HEK293 (cell line): ENCODE data around the gene AGRN.

Experiments
- CTCF ChIA-PET: fragments of 350-600 bp; formaldehyde crosslinking; extraction: SDS; loops from one replicate; lab custom pipeline; 2021; ENCODE audit warnings: antibody characterized with exemption; lab: Yijun Ruan, JAX
- POLR2A ChIA-PET: fragments of 300-600 bp; formaldehyde crosslinking; extraction: SDS; loops from one replicate; lab custom pipeline; 2020; ENCODE audit warnings: antibody characterized with exemption, inconsistent platforms; lab: Yijun Ruan, JAX
- H3K27ac ChIP-seq: fragments of 200-500 bp; sonication (Bioruptor generic); 2 replicates; pipeline ENCODE4 v1.5.1; 2014; ENCODE audit warnings: low read depth, low read length, control low read depth, inconsistent platforms; ENCODE audit errors: extremely low read depth
- H3K36me3 ChIP-seq, 2 experiments: fragments of 200-500 bp in 1 of 2; sonication (Bioruptor generic) in 1 of 2; 1 replicate in 1 of 2; 2 replicates in 1 of 2; pipeline ENCODE4 v1.5.1; 2014 to 2017; ENCODE audit warnings: inconsistent platforms in 2 of 2, low read length in 2 of 2; ENCODE audit not compliant: control insufficient read depth in 2 of 2, insufficient read depth in 1 of 2
- H3K4me1 ChIP-seq: fragments of 200-500 bp; sonication (Bioruptor generic); 2 replicates; pipeline ENCODE4 v1.5.1; 2014; ENCODE audit warnings: mild to moderate bottlenecking, low read length, inconsistent platforms; ENCODE audit not compliant: control insufficient read depth, insufficient read depth
- H3K4me3 ChIP-seq: 2 replicates; pipeline ENCODE4 v1.5.1; 2011; ENCODE audit warnings: low read depth, mild to moderate bottlenecking, control low read depth, low read length, moderate library complexity
- H3K9me3 ChIP-seq: fragments of 200-500 bp; sonication (Bioruptor generic); 2 replicates; pipeline ENCODE4 v1.5.1; 2014; ENCODE audit warnings: low read depth, low read length, inconsistent platforms; ENCODE audit not compliant: control insufficient read depth, insufficient read depth
- EGR2 ChIP-seq: fragments of 450-650 bp; formaldehyde crosslinking; IDR thresholded peaks from 2 replicates; pipeline ENCODE4 v1.5.1; 2016; ENCODE audit warnings: low read depth, missing biosample characterization, missing genetic modification characterization
- GFI1B ChIP-seq: fragments of 450-650 bp; formaldehyde crosslinking; IDR thresholded peaks from 2 replicates; pipeline ENCODE4 v1.5.1; 2016; ENCODE audit warnings: missing biosample characterization, missing genetic modification characterization
- GLIS1 ChIP-seq: fragments of 450-650 bp; formaldehyde crosslinking; IDR thresholded peaks from 2 replicates; pipeline ENCODE4 v1.5.1; 2016; ENCODE audit warnings: missing biosample characterization, missing genetic modification characterization
- ZNF157 ChIP-seq: fragments of 450-650 bp; formaldehyde crosslinking; IDR thresholded peaks from 2 replicates; pipeline ENCODE4 v1.5.1; 2016; ENCODE audit warnings: missing biosample characterization, missing genetic modification characterization
- ZNF169 ChIP-seq: fragments of 450-650 bp; formaldehyde crosslinking; IDR thresholded peaks from 2 replicates; pipeline ENCODE4 v1.5.1; 2016; ENCODE audit warnings: missing biosample characterization, missing genetic modification characterization
- TF ChIP-seq, protein P1 (sequence below): fragments of 450-650 bp; formaldehyde crosslinking; IDR thresholded peaks from 2 replicates; pipeline ENCODE4 v1.5.1; 2017; ENCODE audit warnings: missing biosample characterization, missing genetic modification characterization
- TF ChIP-seq, protein P2 (sequence below): fragments of 450-650 bp; formaldehyde crosslinking; IDR thresholded peaks from 2 replicates; pipeline ENCODE4 v1.5.1; 2016; ENCODE audit warnings: missing biosample characterization, missing genetic modification characterization
- TF ChIP-seq, protein P3 (sequence below): fragments of 450-650 bp; formaldehyde crosslinking; IDR thresholded peaks from 2 replicates; pipeline ENCODE4 v1.5.1; 2017; ENCODE audit warnings: missing biosample characterization, missing genetic modification characterization
- TF ChIP-seq, protein P4 (sequence below): fragments of 450-650 bp; formaldehyde crosslinking; conservative IDR thresholded peaks from 2 replicates; pipeline ENCODE4 v1.5.1; 2016; ENCODE audit warnings: low read depth, missing biosample characterization, missing genetic modification characterization

AGRN gene

DNA sequence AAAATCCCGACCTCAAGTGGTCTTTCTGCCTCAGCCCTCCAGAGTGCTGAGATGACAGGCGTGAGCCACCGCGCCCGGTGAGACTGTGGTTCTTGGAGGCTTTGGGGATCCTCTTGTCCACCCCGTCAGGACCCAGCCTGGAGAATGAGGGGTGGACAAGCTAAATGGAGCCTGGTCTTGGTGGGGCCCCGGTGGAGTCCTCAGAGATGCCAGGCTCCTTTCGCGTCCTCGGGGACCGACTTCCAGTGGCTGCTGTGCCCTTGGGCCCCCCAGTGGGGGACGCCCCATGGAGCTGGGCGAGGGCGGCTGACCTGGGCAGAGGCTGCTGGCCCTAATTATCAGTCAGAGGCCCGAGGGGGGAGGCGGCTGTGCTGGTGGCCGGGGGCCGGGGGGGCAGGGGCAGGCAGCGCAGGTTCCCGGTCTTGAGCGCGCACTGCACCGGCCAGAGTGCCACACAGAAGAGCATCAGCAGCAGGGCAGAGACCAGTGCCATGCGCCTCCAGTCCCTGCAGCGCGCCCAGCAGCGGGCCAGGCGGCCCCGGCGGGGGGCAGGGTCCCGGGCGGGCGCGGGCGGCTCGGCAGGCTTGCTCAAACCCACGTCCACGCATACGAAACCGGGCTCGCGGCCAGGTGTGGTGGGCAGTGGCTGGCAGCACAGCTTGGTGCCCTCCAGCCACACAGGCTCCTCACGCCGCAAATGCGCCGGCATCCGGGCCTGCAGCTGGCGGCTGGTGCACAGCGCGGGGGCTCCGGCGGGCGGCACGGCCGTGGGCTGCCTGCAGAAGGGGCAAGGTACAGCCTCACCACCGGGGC is 51.8 kb downstream of the AGRN start:
- TF ChIP-seq GFI1B (tag by site-specific recombination), result no peak
- TF ChIP-seq, protein P1, sequence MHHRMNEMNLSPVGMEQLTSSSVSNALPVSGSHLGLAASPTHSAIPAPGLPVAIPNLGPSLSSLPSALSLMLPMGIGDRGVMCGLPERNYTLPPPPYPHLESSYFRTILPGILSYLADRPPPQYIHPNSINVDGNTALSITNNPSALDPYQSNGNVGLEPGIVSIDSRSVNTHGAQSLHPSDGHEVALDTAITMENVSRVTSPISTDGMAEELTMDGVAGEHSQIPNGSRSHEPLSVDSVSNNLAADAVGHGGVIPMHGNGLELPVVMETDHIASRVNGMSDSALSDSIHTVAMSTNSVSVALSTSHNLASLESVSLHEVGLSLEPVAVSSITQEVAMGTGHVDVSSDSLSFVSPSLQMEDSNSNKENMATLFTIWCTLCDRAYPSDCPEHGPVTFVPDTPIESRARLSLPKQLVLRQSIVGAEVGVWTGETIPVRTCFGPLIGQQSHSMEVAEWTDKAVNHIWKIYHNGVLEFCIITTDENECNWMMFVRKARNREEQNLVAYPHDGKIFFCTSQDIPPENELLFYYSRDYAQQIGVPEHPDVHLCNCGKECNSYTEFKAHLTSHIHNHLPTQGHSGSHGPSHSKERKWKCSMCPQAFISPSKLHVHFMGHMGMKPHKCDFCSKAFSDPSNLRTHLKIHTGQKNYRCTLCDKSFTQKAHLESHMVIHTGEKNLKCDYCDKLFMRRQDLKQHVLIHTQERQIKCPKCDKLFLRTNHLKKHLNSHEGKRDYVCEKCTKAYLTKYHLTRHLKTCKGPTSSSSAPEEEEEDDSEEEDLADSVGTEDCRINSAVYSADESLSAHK, result no peak
- no peaks in the 10 kb centered on the region for H3K9me3 ChIP-seq
- no peak overlapping the region for H3K4me3 ChIP-seq
- no peaks in the 10 kb centered on the region for H3K4me1 ChIP-seq
- H3K36me3 ChIP-seq, result no peaks in the 10 kb centered on the region
- ChIA-PET POLR2A (interaction anchor here (0.7 kb wide), 1 partner anchor 251 kb away, joined by 4 read pairs; no protein-coding TSS in a partner anchor), CTCF (interaction anchor here (0.5 to 1.9 kb wide), 3 partner anchors 12 to 70 kb away, joined by 3 to 7 read pairs (median 3); no protein-coding TSS in a partner anchor)
- no peak overlapping the region for H3K27ac ChIP-seq

DNA sequence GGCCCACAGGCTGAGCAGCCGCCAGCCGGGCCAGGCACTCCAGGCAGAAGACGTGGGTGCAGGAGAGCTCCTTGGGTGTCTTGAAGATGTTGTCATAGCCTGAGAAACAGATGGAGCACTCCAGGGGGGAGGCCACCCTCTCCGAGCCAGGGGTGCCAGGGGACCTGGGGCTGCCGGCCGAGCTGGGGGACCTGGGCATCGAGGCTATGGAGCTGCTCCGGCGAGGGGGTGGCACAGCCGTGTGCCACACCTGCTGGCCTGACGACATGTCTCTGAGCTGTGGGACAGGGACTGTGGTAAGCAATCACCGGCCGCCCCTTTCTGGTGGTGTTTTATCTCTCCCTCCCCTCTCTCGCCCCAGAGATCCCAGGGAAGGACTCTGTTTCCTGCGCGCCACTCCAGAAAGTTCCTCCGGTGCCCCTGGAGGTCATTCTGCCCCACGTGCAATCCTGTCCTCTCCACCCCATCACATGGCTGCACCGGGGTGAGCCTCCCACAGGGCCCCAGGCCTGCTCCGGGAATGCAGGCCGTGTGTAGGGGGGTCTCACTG is 52.5 kb downstream of the AGRN start:
- Histone ChIP-seq H3K9me3 (no peaks in the 10 kb centered on the region), H3K27ac (no peak overlapping the region), H3K4me1 (no peaks in the 10 kb centered on the region), H3K4me3 (no peak overlapping the region), H3K36me3 (no peaks in the 10 kb centered on the region)
- CTCF ChIA-PET, result interaction anchor here (0.7 to 1.9 kb wide), 2 partner anchors 11 to 13 kb away, joined by 3 to 7 read pairs; no protein-coding TSS in a partner anchor
- POLR2A ChIA-PET, result interaction anchor here (0.6 kb wide), 1 partner anchor 85 kb away, joined by 3 read pairs; no protein-coding TSS in a partner anchor
- TF ChIP-seq ZNF157 (tag by site-specific recombination), result no peak
- 0 out of 2 replicates have a peak, but pooled peaks have one; percentile 8 for TF ChIP-seq EGR2 (tag by site-specific recombination)
- TF ChIP-seq GLIS1, result peak; percentile 28; the same call in 1 of the 2 replicates
- TF ChIP-seq, protein P2, sequence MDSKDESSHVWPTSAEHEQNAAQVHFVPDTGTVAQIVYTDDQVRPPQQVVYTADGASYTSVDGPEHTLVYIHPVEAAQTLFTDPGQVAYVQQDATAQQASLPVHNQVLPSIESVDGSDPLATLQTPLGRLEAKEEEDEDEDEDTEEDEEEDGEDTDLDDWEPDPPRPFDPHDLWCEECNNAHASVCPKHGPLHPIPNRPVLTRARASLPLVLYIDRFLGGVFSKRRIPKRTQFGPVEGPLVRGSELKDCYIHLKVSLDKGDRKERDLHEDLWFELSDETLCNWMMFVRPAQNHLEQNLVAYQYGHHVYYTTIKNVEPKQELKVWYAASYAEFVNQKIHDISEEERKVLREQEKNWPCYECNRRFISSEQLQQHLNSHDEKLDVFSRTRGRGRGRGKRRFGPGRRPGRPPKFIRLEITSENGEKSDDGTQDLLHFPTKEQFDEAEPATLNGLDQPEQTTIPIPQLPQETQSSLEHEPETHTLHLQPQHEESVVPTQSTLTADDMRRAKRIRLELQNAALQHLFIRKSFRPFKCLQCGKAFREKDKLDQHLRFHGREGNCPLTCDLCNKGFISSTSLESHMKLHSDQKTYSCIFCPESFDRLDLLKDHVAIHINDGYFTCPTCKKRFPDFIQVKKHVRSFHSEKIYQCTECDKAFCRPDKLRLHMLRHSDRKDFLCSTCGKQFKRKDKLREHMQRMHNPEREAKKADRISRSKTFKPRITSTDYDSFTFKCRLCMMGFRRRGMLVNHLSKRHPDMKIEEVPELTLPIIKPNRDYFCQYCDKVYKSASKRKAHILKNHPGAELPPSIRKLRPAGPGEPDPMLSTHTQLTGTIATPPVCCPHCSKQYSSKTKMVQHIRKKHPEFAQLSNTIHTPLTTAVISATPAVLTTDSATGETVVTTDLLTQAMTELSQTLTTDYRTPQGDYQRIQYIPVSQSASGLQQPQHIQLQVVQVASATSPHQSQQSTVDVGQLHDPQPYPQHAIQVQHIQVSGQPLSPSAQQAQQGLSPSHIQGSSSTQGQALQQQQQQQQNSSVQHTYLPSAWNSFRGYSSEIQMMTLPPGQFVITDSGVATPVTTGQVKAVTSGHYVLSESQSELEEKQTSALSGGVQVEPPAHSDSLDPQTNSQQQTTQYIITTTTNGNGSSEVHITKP (tag by site-specific recombination), result peak; percentile 32; the same call in 1 of the 2 replicates
- TF ChIP-seq, protein P3, sequence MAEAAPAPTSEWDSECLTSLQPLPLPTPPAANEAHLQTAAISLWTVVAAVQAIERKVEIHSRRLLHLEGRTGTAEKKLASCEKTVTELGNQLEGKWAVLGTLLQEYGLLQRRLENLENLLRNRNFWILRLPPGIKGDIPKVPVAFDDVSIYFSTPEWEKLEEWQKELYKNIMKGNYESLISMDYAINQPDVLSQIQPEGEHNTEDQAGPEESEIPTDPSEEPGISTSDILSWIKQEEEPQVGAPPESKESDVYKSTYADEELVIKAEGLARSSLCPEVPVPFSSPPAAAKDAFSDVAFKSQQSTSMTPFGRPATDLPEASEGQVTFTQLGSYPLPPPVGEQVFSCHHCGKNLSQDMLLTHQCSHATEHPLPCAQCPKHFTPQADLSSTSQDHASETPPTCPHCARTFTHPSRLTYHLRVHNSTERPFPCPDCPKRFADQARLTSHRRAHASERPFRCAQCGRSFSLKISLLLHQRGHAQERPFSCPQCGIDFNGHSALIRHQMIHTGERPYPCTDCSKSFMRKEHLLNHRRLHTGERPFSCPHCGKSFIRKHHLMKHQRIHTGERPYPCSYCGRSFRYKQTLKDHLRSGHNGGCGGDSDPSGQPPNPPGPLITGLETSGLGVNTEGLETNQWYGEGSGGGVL (tag by site-specific recombination), result no peak
- TF ChIP-seq, protein P4, sequence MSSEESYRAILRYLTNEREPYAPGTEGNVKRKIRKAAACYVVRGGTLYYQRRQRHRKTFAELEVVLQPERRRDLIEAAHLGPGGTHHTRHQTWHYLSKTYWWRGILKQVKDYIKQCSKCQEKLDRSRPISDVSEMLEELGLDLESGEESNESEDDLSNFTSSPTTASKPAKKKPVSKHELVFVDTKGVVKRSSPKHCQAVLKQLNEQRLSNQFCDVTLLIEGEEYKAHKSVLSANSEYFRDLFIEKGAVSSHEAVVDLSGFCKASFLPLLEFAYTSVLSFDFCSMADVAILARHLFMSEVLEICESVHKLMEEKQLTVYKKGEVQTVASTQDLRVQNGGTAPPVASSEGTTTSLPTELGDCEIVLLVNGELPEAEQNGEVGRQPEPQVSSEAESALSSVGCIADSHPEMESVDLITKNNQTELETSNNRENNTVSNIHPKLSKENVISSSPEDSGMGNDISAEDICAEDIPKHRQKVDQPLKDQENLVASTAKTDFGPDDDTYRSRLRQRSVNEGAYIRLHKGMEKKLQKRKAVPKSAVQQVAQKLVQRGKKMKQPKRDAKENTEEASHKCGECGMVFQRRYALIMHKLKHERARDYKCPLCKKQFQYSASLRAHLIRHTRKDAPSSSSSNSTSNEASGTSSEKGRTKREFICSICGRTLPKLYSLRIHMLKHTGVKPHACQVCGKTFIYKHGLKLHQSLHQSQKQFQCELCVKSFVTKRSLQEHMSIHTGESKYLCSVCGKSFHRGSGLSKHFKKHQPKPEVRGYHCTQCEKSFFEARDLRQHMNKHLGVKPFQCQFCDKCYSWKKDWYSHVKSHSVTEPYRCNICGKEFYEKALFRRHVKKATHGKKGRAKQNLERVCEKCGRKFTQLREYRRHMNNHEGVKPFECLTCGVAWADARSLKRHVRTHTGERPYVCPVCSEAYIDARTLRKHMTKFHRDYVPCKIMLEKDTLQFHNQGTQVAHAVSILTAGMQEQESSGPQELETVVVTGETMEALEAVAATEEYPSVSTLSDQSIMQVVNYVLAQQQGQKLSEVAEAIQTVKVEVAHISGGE (tag by site-specific recombination), result peak; percentile 64
- no peak for TF ChIP-seq ZNF169 (tag by site-specific recombination)
